ENCODE data around the gene UBP1. TPM values are rescaled to one million over a fixed set of nuclear protein-coding genes. Genes with fewer than 3 reads are reported as not detected.

The UBP1 gene
- total and polyA plus RNA-seq, 9 of the 15 experiments (the other 6 are each of a cell fraction or from before 2014, with no cell fraction given) = 13.6 to 143 (median 79.6) TPM

DNA sequence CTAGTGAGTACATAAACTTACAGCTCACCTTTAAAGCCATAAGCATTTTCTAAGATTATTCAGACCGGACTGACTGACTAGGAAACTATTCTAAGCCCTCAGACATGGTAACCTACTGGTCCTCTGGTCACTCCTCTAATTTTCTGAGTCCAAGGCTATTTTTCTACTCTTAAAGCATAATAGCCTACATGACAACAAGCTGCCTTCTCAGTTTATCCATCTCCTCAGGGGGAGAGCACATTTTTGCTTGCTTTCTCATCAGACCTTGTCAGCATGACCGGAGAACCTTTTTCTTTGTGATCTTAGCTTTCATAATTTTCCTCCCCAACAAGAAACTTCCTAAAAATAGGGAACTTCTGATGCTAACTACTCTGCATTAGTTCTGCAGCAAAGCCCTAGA, 38.4 kb downstream of the UBP1 start (continued):
- TF ChIP-seq, protein P1, sequence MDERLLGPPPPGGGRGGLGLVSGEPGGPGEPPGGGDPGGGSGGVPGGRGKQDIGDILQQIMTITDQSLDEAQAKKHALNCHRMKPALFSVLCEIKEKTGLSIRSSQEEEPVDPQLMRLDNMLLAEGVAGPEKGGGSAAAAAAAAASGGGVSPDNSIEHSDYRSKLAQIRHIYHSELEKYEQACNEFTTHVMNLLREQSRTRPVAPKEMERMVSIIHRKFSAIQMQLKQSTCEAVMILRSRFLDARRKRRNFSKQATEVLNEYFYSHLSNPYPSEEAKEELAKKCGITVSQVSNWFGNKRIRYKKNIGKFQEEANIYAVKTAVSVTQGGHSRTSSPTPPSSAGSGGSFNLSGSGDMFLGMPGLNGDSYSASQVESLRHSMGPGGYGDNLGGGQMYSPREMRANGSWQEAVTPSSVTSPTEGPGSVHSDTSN (CRISPR knock-in tag; IDR thresholded peaks at IDR 0.05; ENCODE audit: low read depth) = no peak
- TF ChIP-seq, protein P1 (tag; conservative IDR thresholded peaks at IDR 0.05; ENCODE audit: low read depth) = no peak
- TF ChIP-seq ZNF212 (CRISPR knock-in tag; IDR thresholded peaks at IDR 0.05) (no peak), MIER1 (IDR thresholded peaks at IDR 0.05; ENCODE audit: low read depth) (no peak), ZNF140 (CRISPR knock-in tag; IDR thresholded peaks at IDR 0.05) (no peak), ETV1 (tag; conservative IDR thresholded peaks at IDR 0.05; ENCODE audit: low read depth) (no peak), CXXC5 (CRISPR knock-in tag; IDR thresholded peaks at IDR 0.05) (no peak)
- TF ChIP-seq, protein P2, sequence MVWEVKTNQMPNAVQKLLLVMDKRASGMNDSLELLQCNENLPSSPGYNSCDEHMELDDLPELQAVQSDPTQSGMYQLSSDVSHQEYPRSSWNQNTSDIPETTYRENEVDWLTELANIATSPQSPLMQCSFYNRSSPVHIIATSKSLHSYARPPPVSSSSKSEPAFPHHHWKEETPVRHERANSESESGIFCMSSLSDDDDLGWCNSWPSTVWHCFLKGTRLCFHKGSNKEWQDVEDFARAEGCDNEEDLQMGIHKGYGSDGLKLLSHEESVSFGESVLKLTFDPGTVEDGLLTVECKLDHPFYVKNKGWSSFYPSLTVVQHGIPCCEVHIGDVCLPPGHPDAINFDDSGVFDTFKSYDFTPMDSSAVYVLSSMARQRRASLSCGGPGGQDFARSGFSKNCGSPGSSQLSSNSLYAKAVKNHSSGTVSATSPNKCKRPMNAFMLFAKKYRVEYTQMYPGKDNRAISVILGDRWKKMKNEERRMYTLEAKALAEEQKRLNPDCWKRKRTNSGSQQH (CRISPR knock-in tag; IDR thresholded peaks at IDR 0.05) = no peak
- TF ChIP-seq, protein P3, sequence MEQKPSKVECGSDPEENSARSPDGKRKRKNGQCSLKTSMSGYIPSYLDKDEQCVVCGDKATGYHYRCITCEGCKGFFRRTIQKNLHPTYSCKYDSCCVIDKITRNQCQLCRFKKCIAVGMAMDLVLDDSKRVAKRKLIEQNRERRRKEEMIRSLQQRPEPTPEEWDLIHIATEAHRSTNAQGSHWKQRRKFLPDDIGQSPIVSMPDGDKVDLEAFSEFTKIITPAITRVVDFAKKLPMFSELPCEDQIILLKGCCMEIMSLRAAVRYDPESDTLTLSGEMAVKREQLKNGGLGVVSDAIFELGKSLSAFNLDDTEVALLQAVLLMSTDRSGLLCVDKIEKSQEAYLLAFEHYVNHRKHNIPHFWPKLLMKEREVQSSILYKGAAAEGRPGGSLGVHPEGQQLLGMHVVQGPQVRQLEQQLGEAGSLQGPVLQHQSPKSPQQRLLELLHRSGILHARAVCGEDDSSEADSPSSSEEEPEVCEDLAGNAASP (IDR thresholded peaks at IDR 0.05) = no peak
- TF ChIP-seq, protein P4, sequence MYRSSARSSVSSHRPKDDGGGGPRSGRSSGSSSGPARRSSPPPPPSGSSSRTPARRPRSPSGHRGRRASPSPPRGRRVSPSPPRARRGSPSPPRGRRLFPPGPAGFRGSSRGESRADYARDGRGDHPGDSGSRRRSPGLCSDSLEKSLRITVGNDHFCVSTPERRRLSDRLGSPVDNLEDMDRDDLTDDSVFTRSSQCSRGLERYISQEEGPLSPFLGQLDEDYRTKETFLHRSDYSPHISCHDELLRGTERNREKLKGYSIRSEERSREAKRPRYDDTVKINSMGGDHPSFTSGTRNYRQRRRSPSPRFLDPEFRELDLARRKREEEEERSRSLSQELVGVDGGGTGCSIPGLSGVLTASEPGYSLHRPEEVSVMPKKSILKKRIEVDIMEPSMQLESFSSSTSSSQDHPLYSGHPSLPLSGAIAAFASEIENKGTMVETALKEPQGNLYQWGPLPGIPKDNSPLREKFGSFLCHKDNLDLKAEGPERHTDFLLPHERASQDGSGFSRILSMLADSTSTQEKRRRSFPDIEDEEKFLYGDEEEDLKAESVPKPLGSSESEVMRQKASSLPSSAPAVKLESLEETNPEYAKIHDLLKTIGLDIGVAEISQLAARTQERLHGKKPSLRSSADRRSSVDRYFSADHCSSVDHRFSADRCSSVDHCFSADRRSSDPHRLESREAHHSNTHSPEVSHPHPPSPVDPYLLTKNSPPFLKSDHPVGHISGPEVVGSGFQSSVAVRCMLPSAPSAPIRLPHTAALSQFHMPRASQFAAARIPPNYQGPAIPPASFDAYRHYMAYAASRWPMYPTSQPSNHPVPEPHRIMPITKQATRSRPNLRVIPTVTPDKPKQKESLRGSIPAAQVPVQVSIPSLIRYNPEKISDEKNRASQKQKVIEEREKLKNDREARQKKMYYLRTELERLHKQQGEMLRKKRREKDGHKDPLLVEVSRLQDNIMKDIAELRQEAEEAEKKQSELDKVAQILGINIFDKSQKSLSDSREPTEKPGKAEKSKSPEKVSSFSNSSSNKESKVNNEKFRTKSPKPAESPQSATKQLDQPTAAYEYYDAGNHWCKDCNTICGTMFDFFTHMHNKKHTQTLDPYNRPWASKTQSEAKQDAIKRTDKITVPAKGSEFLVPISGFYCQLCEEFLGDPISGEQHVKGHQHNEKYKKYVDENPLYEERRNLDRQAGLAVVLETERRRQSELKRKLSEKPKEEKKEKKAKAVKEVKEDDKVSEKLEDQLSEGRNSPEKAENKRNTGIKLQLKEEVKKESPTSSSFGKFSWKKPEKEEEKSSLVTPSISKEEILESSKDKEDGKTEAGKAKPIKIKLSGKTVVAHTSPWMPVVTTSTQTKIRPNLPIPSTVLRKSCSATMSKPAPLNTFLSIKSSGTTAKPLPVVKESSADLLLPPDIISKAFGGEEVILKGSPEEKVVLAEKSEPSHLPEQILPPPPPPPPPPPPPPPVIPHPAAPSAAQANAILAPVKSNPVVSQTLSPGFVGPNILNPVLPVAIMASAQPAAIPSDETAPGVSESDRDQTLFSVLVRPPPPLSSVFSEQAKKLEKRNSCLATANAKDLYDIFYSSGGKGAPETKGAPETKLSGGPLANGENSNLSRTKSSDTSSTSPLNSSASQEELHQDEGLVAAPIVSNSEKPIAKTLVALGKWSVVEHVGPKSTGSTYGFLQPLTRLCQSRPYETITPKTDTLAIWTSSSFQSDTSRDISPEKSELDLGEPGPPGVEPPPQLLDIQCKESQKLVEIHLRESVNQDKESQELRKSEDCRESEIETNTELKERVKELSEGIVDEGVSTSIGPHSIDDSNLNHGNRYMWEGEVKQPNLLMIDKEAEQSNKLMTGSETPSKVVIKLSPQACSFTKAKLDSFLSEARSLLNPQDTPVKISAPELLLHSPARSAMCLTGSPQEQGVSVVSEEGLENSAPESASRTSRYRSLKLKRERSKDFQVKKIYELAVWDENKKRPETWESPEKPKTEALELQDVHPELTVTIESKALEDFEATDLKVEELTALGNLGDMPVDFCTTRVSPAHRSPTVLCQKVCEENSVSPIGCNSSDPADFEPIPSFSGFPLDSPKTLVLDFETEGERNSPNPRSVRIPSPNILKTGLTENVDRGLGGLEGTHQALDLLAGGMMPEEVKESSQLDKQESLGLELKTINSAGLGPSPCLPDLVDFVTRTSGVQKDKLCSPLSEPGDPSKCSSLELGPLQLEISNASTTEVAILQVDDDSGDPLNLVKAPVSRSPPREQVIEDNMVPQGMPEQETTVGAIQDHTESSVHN (IDR thresholded peaks at IDR 0.05; ENCODE audit: borderline replicate concordance in 1 of 2, low read depth in 1 of 2) = no peak
